GM19395 (cell line): ENCODE results near the gene LAG3.

Source experiments
- ATAC-seq: cut with Tn5 transposase; IDR thresholded peaks from one replicate; pipeline ENCODE4 v1.9.1; 2021; ENCODE audit warnings: mild to moderate bottlenecking, moderate library complexity; ENCODE audit not compliant: unreplicated experiment

The LAG3 gene

GRCh38 chr12:6821591-6822425 lies 49.5 kb downstream of the LAG3 start, which contains the start of gene GPR162:
TSS of gene GPR162 (plus strand) at chr12:6821821. CDS start at chr12:6823899, 2,078 bp downstream.
- no peak for ATAC-seq

GRCh38 chr12:6822426-6823135 lies 50.3 kb downstream of the LAG3 start:
- no peak for ATAC-seq

DNA sequence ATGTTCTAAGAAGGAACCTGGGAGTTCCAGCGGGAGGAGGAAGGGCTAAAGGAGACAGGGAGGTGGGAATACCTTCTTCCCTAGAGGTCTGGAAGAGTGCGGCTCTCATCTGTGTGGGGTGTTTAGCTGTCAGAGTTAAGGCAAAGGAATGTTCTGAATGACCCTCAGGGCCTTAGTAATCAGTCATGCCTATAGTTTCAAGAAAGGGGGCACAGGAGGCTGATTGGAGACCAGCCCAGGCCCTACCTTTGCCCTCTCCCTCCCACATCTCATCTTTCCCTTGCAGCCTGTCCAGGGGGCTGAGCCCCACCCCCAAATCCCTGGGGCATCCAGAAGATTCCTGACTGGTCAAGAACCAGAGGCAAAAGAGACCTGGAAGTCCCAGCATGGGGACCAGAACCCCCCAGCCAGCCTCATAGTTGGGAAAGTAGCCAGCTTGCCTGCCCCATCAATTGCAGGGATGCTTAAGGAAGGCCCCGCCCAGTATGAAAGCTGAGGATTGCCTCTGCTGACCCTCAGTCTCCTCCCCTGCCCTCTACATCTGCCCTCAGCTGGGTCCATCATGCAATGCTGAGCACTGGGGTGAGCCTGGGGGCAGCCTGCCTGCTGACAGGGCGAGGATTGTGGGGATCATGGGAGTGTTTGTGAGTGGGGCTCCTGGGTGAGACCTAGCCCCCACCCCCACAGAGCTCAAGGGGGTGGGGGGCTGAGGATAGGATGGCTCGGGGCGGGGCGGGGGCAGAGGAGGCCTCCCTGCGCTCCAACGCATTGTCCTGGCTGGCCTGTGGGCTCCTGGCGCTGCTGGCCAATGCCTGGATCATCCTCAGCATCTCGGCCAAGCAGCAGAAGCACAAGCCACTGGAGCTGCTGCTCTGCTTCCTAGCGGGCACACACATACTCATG lies 51.1 kb downstream of the LAG3 start:
- no peak for ATAC-seq

DNA sequence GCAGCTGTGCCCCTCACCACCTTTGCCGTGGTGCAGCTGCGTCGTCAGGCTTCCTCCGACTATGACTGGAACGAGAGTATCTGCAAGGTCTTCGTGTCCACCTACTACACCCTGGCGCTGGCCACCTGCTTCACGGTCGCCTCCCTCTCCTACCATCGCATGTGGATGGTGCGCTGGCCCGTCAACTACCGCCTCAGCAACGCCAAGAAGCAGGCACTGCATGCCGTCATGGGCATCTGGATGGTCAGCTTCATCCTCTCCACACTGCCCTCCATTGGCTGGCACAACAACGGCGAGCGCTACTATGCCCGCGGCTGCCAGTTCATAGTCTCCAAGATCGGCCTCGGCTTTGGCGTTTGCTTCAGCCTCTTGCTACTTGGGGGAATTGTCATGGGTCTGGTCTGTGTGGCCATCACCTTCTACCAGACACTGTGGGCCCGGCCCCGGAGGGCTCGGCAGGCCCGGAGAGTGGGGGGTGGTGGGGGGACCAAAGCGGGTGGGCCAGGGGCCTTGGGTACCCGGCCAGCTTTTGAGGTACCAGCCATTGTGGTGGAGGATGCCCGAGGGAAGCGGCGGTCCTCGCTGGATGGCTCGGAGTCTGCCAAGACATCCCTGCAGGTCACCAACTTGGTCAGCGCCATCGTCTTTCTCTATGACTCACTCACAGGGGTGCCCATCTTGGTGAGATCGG lies 51.9 kb downstream of the LAG3 start:
- ATAC-seq = no peak

GRCh38 chr12:6824901-6825381 lies 52.6 kb downstream of the LAG3 start:
- ATAC-seq = no peak

DNA sequence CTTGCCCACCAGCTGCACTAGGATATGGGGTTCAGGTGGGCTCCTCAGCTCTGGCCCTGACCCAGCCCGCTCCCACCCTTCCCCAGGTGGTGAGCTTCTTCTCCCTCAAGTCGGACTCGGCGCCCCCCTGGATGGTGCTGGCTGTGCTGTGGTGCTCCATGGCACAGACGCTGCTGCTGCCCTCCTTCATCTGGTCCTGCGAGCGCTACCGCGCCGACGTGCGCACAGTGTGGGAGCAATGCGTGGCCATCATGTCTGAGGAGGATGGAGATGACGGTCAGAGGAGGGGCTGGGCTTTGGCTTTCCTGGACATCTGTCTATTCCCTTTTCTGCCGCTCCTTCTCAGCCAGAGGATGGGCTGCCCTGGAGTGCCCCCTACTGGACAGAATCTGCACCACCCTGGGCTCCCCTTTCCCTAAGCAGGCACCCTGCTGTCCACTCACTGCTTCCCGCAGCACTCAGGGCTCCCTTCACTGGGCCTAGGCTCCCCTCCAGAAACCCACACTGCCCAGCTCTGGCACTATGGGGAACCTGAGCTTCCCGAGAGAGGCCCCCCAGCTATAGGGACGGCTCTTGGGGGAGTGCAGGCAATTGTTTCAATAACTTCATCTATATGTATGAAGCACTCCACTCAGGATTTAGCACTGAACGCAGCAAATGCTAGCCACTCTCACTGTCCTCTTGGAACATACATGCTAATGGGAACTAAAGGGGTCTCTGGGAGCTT lies 53.2 kb downstream of the LAG3 start:
- ATAC-seq = no peak

DNA sequence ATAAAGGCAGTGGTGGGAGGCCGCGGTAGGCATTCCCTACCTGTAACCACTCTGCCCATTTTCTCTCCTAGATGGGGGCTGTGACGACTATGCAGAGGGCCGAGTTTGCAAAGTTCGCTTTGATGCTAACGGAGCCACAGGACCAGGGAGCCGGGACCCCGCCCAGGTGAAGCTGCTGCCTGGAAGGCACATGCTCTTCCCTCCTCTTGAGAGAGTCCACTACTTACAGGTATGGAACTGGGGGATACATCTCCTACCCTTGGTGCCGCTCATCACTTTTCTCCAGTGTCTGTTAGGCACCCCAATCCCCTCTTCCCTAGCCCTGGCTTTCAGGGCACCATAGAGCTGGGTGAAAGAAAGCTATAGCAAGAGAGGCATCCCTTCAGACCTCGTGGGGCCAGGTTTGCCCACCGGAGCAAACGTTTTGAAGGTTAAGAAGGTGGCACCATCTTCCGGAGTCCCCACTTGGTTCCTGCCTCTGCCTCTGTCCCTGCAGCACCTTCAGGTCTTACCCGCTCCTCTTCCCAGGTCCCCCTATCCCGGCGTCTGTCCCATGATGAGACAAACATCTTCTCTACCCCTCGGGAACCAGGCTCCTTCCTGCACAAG lies 53.9 kb downstream of the LAG3 start:
- no peak for ATAC-seq

GRCh38 chr12:6826734-6827436 lies 54.6 kb downstream of the LAG3 start:
- ATAC-seq = no peak

DNA sequence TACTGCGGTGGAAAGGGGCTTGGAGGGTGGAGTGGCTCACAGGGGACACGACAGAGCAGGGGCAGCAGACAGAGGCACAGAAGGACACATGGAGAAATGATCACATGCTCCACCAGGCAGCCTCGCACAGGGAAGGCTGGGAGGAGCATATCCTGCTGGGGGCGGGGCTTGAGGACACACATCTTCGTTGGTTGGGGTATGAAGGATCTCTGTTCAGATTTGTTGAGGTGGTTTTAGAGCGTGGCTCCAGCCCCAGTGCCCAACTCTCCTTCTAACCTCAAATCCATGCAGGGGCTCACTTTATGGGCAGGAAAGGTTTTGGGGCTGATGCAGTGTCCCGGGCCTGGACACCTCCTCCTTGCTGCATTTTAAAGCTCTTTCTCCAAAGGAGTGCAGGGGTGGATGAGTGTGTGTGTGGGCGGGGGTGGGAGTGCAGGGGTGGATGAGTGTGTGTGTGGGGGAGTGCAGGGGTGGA lies 55.2 kb downstream of the LAG3 start:
- no peak for ATAC-seq
